OCI-LY3 (cell line): ENCODE results near the gene WBP2.
A peak's percentile ranks its signal among the peaks of the same experiment; 100 is the strongest.
"Not testable (repeated sequence)": the region's sequence is repeated elsewhere in the genome, so short reads cannot be mapped to it uniquely, and the experiment has no call there.

Source experiments
- H2AFZ ChIP-seq: fragments of 200-600, 300-600 bp; shearing (Covaris generic); 2 replicates; pipeline ENCODE4 v1.6.0; 2014; ENCODE audit warnings: antibody characterized with exemption, low read depth, low read length
- H3K27ac ChIP-seq: fragments of 200-600, 300-600 bp; sonication (generic); 2 replicates; pipeline ENCODE4 v1.5.1; 2014; ENCODE audit warnings: mild to moderate bottlenecking, low read length, moderate library complexity, mixed read lengths
- H3K27me3 ChIP-seq: fragments of 200-600, 300-600 bp; sonication (generic); 2 replicates; pipeline ENCODE4 v1.6.1; 2014; ENCODE audit warnings: low read depth, low read length, mixed read lengths
- H3K36me3 ChIP-seq: fragments of 200-600, 300-600 bp; sonication (generic); replicated peaks from 2 replicates; pipeline ENCODE3; 2014; ENCODE audit warnings: low read depth, low read length, mixed read lengths
- H3K4me1 ChIP-seq: fragments of 300-600, 200-600 bp; sonication (generic); 2 replicates; pipeline ENCODE4 v1.6.1; 2014; ENCODE audit warnings: low read length, mixed read lengths
- H3K4me2 ChIP-seq: fragments of 200-600, 300-600 bp; sonication (generic); 2 replicates; pipeline ENCODE4 v1.6.1; 2014; ENCODE audit warnings: low read length, mixed read lengths
- H3K4me3 ChIP-seq: fragments of 300-600, 200-600 bp; sonication (generic); 2 replicates; pipeline ENCODE4 v1.5.1; 2014; ENCODE audit warnings: antibody characterized with exemption, mild to moderate bottlenecking, low read length, moderate library complexity
- H3K79me2 ChIP-seq: fragments of 300-600, 200-600 bp; shearing (Covaris generic); 2 replicates; pipeline ENCODE4 v1.6.1; 2014; ENCODE audit warnings: mild to moderate bottlenecking, low read length, mixed read lengths
- H3K9ac ChIP-seq: fragments of 300-600, 200-600 bp; shearing (Covaris generic); 2 replicates; pipeline ENCODE4 v1.6.0; 2014; ENCODE audit warnings: mild to moderate bottlenecking, low read length, moderate library complexity
- H3K9me3 ChIP-seq: fragments of 200-600, 300-600 bp; shearing (Covaris generic); 2 replicates; pipeline ENCODE4 v1.6.1; 2014; ENCODE audit warnings: low read length, mixed read lengths; ENCODE audit not compliant: insufficient read depth
- H4K20me1 ChIP-seq: fragments of 200-600, 300-600 bp; sonication (generic); 2 replicates; pipeline ENCODE4 v1.6.1; 2016; ENCODE audit warnings: low read length, mixed read lengths; ENCODE audit not compliant: insufficient read depth
- EZH2phosphoT487 ChIP-seq: fragments of 200-600 bp; shearing (Covaris generic); IDR thresholded peaks from 2 replicates; pipeline ENCODE4 v1.6.1; 2018; ENCODE audit warnings: antibody characterized with exemption, mixed run types, low read depth
- TF ChIP-seq, protein P1 (sequence below): fragments of 200-600, 300-600 bp; sonication (generic); IDR thresholded peaks from 2 replicates; pipeline ENCODE4 v1.5.1; 2014; ENCODE audit warnings: antibody characterized with exemption, low read length, low read depth

The WBP2 gene

DNA sequence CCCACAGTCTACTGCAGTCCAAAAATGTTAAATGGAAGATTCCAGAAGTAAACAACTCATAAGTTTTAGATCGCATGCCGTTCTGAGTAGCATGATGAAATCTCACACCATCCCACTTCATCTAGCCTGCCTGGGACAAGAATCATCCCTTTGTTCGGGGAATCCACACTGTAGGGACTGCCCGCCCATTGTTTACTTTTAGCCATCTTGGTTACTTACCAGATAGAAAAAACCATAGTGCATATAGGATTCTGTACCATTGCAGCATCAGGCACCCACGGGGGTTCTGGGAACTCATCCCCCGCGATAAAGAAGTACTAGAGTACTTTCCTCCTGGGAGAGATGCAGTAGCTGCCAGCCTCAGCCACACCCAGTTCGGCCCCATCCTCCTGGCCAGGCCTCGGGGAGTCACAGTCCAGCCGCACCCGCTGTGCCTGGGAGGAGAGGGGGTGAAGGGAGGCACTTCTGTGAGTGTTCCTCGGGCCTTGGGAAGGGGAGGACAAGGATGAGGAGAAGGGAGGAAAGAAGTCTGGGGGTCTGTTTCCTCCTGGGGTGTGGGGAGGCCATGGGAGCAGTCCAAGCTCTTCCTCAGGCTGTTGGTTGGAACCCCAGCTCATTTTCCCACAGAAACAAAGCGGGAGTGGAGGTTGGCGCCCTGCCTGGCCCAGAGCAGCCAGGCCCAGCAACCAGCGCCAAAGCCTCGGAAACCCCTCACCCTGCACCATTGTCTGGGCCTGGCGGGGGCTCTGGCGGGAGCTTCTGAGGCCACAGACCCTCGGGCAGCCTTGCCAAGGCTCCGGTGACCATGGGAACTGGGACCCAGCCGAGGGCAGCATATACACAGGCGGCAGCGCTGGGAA is 14.4 kb upstream of the WBP2 start:
- Histone ChIP-seq H3K4me3 (no peak overlapping the region), H3K4me2 (no peak overlapping the region)

DNA sequence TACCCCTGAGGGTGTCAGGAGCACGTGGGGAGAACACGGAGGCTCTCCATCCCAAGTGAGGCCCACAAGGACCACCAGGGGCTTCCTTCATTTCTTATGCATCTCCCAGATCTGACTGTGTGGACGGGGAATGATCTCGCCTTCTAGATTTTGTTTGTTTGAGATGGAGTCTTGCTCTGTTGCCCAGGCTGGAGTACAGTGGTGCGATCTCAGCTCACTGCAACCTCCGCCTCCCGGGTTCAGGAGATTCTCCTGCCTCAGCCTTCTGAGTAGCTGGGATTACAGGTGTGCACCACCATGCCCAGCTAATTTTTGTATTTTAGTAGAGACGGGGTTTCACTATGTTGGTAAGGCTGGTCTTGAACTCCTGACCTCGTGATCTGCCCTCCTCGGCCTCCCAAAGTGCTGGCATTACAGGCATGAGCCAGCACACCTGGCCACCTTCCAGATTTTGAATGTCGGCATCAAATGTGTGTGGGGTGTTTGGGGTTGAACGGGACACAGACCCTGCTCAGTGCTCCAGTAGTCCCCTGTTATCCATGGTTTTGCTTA is 13.7 kb upstream of the WBP2 start:
- not testable (repeated sequence) for H2AFZ ChIP-seq, H3K36me3 ChIP-seq, H3K9ac ChIP-seq, H3K4me2 ChIP-seq, H3K4me3 ChIP-seq, H3K27ac ChIP-seq, H3K27me3 ChIP-seq, H4K20me1 ChIP-seq, H3K79me2 ChIP-seq, H3K9me3 ChIP-seq
- peaks cover 17% of the 10 kb centered on the region for H3K4me1 ChIP-seq

More for the DNA sequence above, 14.4 kb upstream of the WBP2 start:
- Histone ChIP-seq H3K27ac (no peak overlapping the region), H2AFZ (no peak overlapping the region), H3K79me2 (no peaks in the 10 kb centered on the region), H4K20me1 (no peaks in the 10 kb centered on the region), H3K4me1 (peaks cover 10% of the 10 kb centered on the region), H3K27me3 (no peaks in the 10 kb centered on the region), H3K9me3 (no peaks in the 10 kb centered on the region), H3K36me3 (no peaks in the 10 kb centered on the region), H3K9ac (no peak overlapping the region)
- TF ChIP-seq, protein P1, sequence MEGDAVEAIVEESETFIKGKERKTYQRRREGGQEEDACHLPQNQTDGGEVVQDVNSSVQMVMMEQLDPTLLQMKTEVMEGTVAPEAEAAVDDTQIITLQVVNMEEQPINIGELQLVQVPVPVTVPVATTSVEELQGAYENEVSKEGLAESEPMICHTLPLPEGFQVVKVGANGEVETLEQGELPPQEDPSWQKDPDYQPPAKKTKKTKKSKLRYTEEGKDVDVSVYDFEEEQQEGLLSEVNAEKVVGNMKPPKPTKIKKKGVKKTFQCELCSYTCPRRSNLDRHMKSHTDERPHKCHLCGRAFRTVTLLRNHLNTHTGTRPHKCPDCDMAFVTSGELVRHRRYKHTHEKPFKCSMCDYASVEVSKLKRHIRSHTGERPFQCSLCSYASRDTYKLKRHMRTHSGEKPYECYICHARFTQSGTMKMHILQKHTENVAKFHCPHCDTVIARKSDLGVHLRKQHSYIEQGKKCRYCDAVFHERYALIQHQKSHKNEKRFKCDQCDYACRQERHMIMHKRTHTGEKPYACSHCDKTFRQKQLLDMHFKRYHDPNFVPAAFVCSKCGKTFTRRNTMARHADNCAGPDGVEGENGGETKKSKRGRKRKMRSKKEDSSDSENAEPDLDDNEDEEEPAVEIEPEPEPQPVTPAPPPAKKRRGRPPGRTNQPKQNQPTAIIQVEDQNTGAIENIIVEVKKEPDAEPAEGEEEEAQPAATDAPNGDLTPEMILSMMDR = no peak
- no peak for TF ChIP-seq EZH2phosphoT487

DNA sequence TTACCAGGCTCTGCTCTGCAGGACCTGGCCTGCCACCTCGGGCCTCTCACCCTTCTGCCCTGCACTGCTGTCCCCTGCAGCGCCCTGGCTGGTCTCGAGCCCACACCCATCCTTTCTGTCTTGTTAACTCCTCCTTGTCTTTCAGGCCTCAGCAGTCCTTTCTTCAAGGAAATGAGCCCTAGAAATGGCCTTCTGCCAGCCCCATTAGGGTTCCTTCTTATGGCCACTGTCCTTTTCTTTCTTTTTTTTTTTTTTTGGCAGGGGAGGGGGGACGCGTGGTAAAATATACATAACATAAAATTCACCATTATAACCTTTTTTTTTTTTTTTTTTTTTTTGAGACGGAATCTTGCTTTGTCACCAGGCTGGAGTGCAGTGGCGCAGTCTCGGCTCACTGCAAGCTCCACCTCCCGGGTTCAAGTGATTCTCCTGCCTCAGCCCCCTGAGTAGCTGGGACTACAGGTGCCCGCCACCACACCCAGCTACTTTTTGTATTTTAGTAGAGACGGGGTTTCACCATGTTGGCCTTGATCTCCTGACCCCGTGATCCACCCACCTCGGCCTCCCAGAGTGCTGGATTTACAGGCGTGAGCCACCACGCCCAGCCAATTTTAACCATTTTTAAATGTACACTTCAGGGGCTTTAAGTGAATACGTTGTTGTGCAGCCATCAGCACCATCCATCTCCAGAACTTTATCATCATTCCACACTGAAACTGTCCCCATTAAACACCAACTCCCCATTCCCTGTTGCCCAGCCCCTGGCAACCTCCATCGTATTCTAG is 10.5 kb upstream of the WBP2 start:
- not testable (repeated sequence) for H4K20me1 ChIP-seq, H3K36me3 ChIP-seq, H3K79me2 ChIP-seq, H3K27me3 ChIP-seq, H3K4me2 ChIP-seq, H3K4me3 ChIP-seq, H3K9me3 ChIP-seq, H3K9ac ChIP-seq, H2AFZ ChIP-seq, H3K27ac ChIP-seq
- peaks cover 14% of the 10 kb centered on the region for H3K4me1 ChIP-seq

DNA sequence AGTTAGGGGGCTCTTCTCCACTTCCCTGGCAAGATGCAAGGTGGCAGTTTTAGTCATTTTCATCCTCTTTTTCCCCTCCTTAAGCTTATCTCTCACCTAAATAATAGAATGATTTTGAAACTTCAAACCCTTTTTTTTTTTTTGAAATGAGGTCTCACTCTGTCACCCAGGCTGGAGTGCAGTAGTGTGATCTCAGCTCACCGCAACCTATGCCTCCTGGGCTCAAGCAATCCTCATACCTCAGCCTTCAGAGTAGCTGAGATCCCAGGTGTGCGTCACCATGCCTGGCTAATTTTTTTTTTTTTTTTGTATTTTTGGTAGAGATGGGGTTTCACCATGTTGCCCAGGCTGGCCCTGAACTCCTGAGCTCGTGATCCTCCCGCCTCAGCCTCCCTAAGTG is 9.8 kb upstream of the WBP2 start:
- 0 out of 2 replicates have a peak overlapping the region, but pooled peaks have one; percentile 84 for H2AFZ ChIP-seq
- H3K27ac ChIP-seq, H3K36me3 ChIP-seq, H3K79me2 ChIP-seq, H4K20me1 ChIP-seq, H3K27me3 ChIP-seq, H3K9ac ChIP-seq, H3K9me3 ChIP-seq: not testable (repeated sequence)
- peaks cover 11% of the 10 kb centered on the region for H3K4me1 ChIP-seq
- peak overlapping the region; percentile 72 for H3K4me2 ChIP-seq
- peak overlapping the region; percentile 60 for H3K4me3 ChIP-seq

DNA sequence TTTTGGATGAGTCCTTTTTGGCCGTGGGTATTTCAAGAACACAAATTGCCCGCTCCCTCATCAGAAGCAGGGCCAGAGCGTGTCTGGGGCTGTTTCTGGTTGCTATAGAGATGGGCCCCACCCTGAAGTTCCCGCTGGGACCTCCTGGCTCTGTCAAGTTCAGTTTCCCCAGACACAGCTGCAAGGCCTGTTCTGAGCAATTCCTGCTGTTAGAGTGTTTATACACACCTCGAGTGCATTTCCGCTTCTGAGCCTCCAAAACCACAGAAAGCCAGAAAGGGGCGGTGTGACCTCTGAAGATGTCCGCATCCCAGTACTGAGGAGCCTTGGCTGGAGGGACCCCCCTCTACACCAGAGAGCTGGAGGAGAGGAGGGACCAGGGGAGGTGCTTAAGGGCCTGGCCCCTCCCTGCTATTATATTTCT is 9.3 kb upstream of the WBP2 start:
- H2AFZ ChIP-seq = peak overlapping the region; percentile 84
- H3K4me3 ChIP-seq = peak overlapping the region; percentile 60
- H3K27ac ChIP-seq = no peak overlapping the region
- H3K79me2 ChIP-seq = no peaks in the 10 kb centered on the region
- no peaks in the 10 kb centered on the region for H3K27me3 ChIP-seq
- peak overlapping the region; percentile 72 for H3K4me2 ChIP-seq
- H3K9ac ChIP-seq = peak overlapping the region; percentile 28; the same call in 1 of the 2 replicates
- no peak for TF ChIP-seq EZH2phosphoT487
- TF ChIP-seq, protein P1 = no peak
- no peaks in the 10 kb centered on the region for H3K9me3 ChIP-seq
- H4K20me1 ChIP-seq = no peaks in the 10 kb centered on the region
- H3K4me1 ChIP-seq = peaks cover 11% of the 10 kb centered on the region
- no peaks in the 10 kb centered on the region for H3K36me3 ChIP-seq
